A673 (cell line): Measurements from ENCODE around the gene CDC37L1. TPM values are rescaled to one million over a fixed set of nuclear protein-coding genes. Genes with fewer than 3 reads are reported as not detected.
A peak's percentile ranks its signal among the peaks of the same experiment; 100 is the strongest.

Experiments
- BruUV-seq: library from RNA; stranded (reverse); fragments of 400-500 nt; replicated peaks from 2 replicates; lab custom pipeline; 2021; lab: Mats Ljungman, UMichigan
- CTCF ChIA-PET: fragments of 300-600 bp; sonication (Branson Sonifier 250); formaldehyde crosslinking; loops from one replicate; lab custom pipeline; 2022; ENCODE audit warnings: antibody characterized with exemption; lab: Charles Lee
- POLR2A ChIA-PET: fragments of 300-600 bp; sonication (Branson Sonifier 250); formaldehyde crosslinking; loops from one replicate; lab custom pipeline; 2022; ENCODE audit warnings: antibody characterized with exemption; ENCODE audit not compliant: low non-redundant PET; lab: Charles Lee
- DNase-seq: peaks from one replicate; pipeline ENCODE4 v3.0.0-alpha.2; 2015; ENCODE audit warnings: low spot score
- H3K27ac ChIP-seq: fragments of 200-600 bp; sonication (generic); 2 replicates; pipeline ENCODE4 v1.5.1; 2016; ENCODE audit warnings: mixed run types, low read depth, mild to moderate bottlenecking, mixed read lengths, antibody characterized with exemption, low read length; ENCODE audit not compliant: poor library complexity, severe bottlenecking
- H3K27me3 ChIP-seq: fragments of 200-600 bp; sonication (generic); replicated peaks from 2 replicates; pipeline ENCODE4 v1.6.1; 2017; ENCODE audit warnings: mixed run types, low read depth, mild to moderate bottlenecking, mixed read lengths, antibody characterized with exemption, low read length; ENCODE audit not compliant: insufficient read depth, poor library complexity
- H3K36me3 ChIP-seq: fragments of 200-600 bp; sonication (generic); 2 replicates; pipeline ENCODE4 v1.6.1; 2016; ENCODE audit warnings: mixed run types, mild to moderate bottlenecking, mixed read lengths, antibody characterized with exemption, low read length; ENCODE audit not compliant: insufficient read depth, poor library complexity, severe bottlenecking
- H3K4me1 ChIP-seq: fragments of 200-600 bp; sonication (generic); 2 replicates; pipeline ENCODE4 v1.6.1; 2017; ENCODE audit warnings: mixed run types, mild to moderate bottlenecking, mixed read lengths, antibody characterized with exemption, low read length; ENCODE audit not compliant: insufficient read depth, poor library complexity, severe bottlenecking
- H3K4me3 ChIP-seq: fragments of 200-600 bp; sonication (generic); 2 replicates; pipeline ENCODE4 v1.5.1; 2016; ENCODE audit warnings: low read depth, mixed run types, mild to moderate bottlenecking, mixed read lengths, low read length; ENCODE audit not compliant: poor library complexity, severe bottlenecking
- H3K9me3 ChIP-seq: fragments of 200-600 bp; sonication (generic); 2 replicates; pipeline ENCODE4 v1.6.1; 2016; ENCODE audit warnings: mixed run types, low read depth, mild to moderate bottlenecking, mixed read lengths, antibody characterized with exemption, low read length; ENCODE audit not compliant: poor library complexity, severe bottlenecking
- CTCF ChIP-seq: fragments of 300-800, 200-600 bp; sonication (generic); conservative IDR thresholded peaks from 2 replicates; pipeline ENCODE4 v1.5.1; 2017; ENCODE audit warnings: low read depth, mild to moderate bottlenecking, antibody characterized with exemption, low read length, moderate library complexity, mixed read lengths
- EZH2 ChIP-seq: fragments of 200-600 bp; sonication (generic); IDR thresholded peaks from 2 replicates; pipeline ENCODE4 v1.6.1; 2017; ENCODE audit warnings: borderline replicate concordance, low read depth, mild to moderate bottlenecking, mixed read lengths, antibody characterized with exemption, low read length; ENCODE audit not compliant: poor library complexity, severe bottlenecking
- intact Hi-C: fragments of 100-400 bp; cut with micrococcal nuclease; formaldehyde crosslinking; loops from one replicate; pipeline ENCODE4 v1.10.0; 2022; ENCODE audit not compliant: unreplicated experiment
- total RNA-seq: library from RNA; stranded (reverse); gene quantifications from 2 replicates; pipeline ENCODE4 v1.2.3, GENCODE V29; 2021

CDC37L1 gene
- total RNA-seq, 1 experiment from 2014 or later, result 28.7 TPM

DNA sequence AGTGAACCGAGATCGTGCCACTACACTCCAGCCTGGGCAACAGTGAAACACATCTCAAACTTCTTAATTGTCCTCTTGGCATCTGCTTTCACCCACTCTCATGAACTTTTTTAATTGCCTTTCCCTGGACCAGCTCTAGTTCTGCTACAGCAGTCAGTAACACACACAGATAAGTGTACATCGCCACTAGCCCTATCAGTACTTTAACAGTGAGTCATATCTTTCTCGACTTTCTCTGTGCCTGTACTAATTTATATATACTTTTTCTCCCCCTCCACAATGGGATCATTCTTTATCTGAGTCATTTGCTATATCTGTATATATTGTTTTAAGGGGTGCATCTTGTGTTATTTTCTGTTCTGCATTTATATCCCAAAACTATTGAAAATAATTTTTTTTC, 6.7 kb downstream of the CDC37L1 start:
- no peaks in the 10 kb centered on the region for H3K27me3 ChIP-seq
- no peak overlapping the region for H3K4me3 ChIP-seq
- no peaks in the 10 kb centered on the region for H3K9me3 ChIP-seq
- no TSS peak for BruUV-seq
- ChIA-PET POLR2A (no interaction called here), CTCF (no interaction called here)
- DNase-seq, result no peak
- peaks cover 18% of the 10 kb centered on the region for H3K4me1 ChIP-seq
- TF ChIP-seq EZH2 (no peak), CTCF (no peak)
- H3K36me3 ChIP-seq, result peaks cover 50% of the 10 kb centered on the region
- H3K27ac ChIP-seq, result peak overlapping the region; percentile 34
- intact Hi-C loops, result no loop called here

DNA sequence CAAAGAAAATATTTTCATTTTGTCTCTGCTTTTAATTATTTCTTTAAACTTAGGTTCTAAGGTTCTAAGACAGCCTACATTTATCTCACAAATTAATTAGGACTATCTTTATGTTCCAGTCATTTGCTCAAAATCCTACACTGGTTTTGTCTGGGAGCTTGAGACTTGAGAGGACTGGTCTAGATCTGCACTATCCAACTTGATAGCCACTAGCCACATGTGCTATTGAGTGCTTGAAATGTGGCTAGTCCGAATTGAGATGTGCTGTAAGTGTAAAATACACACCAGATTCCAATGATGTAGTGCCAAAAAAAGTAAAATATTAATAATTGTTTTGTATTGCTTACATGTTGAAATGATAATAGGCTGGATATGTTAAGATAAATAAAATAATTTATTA, 7.2 kb downstream of the CDC37L1 start:
- BruUV-seq, result no TSS peak
- CTCF ChIA-PET, result no interaction called here
- TF ChIP-seq CTCF (no peak), EZH2 (no peak)
- Histone ChIP-seq H3K9me3 (no peaks in the 10 kb centered on the region), H3K36me3 (peaks cover 55% of the 10 kb centered on the region), H3K27ac (peak overlapping the region; percentile 34), H3K4me3 (no peak overlapping the region), H3K27me3 (no peaks in the 10 kb centered on the region), H3K4me1 (peaks cover 18% of the 10 kb centered on the region)
- POLR2A ChIA-PET, result no interaction called here
- intact Hi-C loops, result no loop called here
- DNase-seq, result no peak

DNA sequence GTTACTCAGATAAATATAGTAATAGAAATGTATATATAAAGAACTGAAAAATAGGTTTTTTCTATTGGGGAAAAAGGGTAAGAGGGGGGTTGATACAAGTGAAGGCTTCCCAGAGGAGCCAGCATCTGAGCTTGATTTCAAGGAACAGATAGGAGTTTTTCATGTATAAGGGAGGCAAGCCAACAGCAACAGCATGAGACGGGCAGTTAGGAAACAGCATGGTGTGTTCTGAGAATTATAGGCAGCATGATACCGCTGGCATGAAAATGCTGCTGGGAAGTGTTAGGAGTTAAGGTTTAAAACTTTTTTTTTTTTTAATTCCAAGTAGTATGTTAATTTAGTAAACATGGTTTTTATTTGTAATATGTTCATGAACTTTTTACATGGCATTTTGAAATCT, 9.7 kb downstream of the CDC37L1 start:
- DNase-seq, result peak; percentile 54
- Histone ChIP-seq H3K36me3 (peaks cover 66% of the 10 kb centered on the region), H3K27me3 (no peaks in the 10 kb centered on the region), H3K9me3 (no peaks in the 10 kb centered on the region), H3K4me1 (peaks cover 10% of the 10 kb centered on the region), H3K27ac (no peak overlapping the region), H3K4me3 (no peak overlapping the region)
- ChIA-PET POLR2A (no interaction called here), CTCF (no interaction called here)
- intact Hi-C loops, result no loop called here
- BruUV-seq, result no TSS peak
- no peak for TF ChIP-seq CTCF
- no peak for TF ChIP-seq EZH2
